Measurements from ENCODE around the gene AGPAT2.

- TF ChIP-seq EZH2phosphoT487 (IDR thresholded peaks at IDR 0.05; ENCODE audit: low read depth, severe bottlenecking, unreplicated experiment), result no peak
- TF ChIP-seq CTCF (IDR thresholded peaks at IDR 0.05; ENCODE audit: poor library complexity), result no peak
These were observed 18.3 kb upstream of the AGPAT2 start for GRCh38 chr9:136705564-136705963.
